ENCODE data around the gene TPI1.

- TF ChIP-seq POLR2A (IDR thresholded peaks at IDR 0.05), result no peak
- TF ChIP-seq, protein P1, sequence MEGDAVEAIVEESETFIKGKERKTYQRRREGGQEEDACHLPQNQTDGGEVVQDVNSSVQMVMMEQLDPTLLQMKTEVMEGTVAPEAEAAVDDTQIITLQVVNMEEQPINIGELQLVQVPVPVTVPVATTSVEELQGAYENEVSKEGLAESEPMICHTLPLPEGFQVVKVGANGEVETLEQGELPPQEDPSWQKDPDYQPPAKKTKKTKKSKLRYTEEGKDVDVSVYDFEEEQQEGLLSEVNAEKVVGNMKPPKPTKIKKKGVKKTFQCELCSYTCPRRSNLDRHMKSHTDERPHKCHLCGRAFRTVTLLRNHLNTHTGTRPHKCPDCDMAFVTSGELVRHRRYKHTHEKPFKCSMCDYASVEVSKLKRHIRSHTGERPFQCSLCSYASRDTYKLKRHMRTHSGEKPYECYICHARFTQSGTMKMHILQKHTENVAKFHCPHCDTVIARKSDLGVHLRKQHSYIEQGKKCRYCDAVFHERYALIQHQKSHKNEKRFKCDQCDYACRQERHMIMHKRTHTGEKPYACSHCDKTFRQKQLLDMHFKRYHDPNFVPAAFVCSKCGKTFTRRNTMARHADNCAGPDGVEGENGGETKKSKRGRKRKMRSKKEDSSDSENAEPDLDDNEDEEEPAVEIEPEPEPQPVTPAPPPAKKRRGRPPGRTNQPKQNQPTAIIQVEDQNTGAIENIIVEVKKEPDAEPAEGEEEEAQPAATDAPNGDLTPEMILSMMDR (IDR thresholded peaks at IDR 0.05), result no peak
Observed at GRCh38 chr12:6847676-6848075, 19.7 kb upstream of the TPI1 start.

All from lower leg skin (tissue), 3 donors.